D721Med (cell line): ENCODE results near the gene DMAC1.

Source experiments
- DNase-seq: peaks from one replicate; pipeline ENCODE4 v3.0.0; 2011; ENCODE audit warnings: low spot score; ENCODE audit not compliant: insufficient read length
- FAIRE-seq: peaks from 2 replicates; lab custom pipeline; 2011; peaks lifted over from hg19 to GRCh38; lab: Jason Lieb, UNC
- CTCF ChIP-seq: IDR thresholded peaks from 2 replicates; pipeline ENCODE4 v1.5.1; 2012; ENCODE audit warnings: mild to moderate bottlenecking, control low read depth; ENCODE audit not compliant: insufficient read depth; ENCODE audit errors: missing control alignments

Gene DMAC1

GRCh38 chr9:7827792-7828191 is 28.2 kb upstream of the DMAC1 start:
- TF ChIP-seq CTCF: no peak
- no peak for FAIRE-seq
- no peak for DNase-seq

- no peak for TF ChIP-seq CTCF
- DNase-seq (no peak), FAIRE-seq (no peak)
These were observed 27.5 kb upstream of the DMAC1 start for GRCh38 chr9:7827056-7827455.

GRCh38 chr9:7823651-7824050 is 24.1 kb upstream of the DMAC1 start:
- FAIRE-seq: no peak
- DNase-seq: no peak
- no peak for TF ChIP-seq CTCF

GRCh38 chr9:7819984-7820383 is 20.4 kb upstream of the DMAC1 start:
- no peak for DNase-seq
- no peak for FAIRE-seq
- TF ChIP-seq CTCF: no peak

GRCh38 chr9:7816021-7816420 is 16.4 kb upstream of the DMAC1 start:
- DNase-seq (no peak), FAIRE-seq (no peak)
- TF ChIP-seq CTCF: no peak

GRCh38 chr9:7813030-7813429 is 13.5 kb upstream of the DMAC1 start:
- FAIRE-seq: no peak
- DNase-seq: no peak
- TF ChIP-seq CTCF: no peak

- FAIRE-seq (no peak), DNase-seq (no peak)
- TF ChIP-seq CTCF: no peak
These were observed 12.1 kb upstream of the DMAC1 start for GRCh38 chr9:7811677-7812076.
